Smooth muscle cell of bladder (primary cell): Measurements from ENCODE around the gene RHOC. TPM values are rescaled to one million over a fixed set of nuclear protein-coding genes. Genes with fewer than 3 reads are reported as not detected.

ENCODE experiments used
- total RNA-seq: library from RNA; depleted of rRNA; stranded (reverse); fragments of >200 nt; gene quantifications from 2 replicates; pipeline ENCODE4 v1.2.3, GENCODE V29; 2014

The RHOC gene
- total RNA-seq = 406 and 465 TPM in 2 replicates

DNA sequence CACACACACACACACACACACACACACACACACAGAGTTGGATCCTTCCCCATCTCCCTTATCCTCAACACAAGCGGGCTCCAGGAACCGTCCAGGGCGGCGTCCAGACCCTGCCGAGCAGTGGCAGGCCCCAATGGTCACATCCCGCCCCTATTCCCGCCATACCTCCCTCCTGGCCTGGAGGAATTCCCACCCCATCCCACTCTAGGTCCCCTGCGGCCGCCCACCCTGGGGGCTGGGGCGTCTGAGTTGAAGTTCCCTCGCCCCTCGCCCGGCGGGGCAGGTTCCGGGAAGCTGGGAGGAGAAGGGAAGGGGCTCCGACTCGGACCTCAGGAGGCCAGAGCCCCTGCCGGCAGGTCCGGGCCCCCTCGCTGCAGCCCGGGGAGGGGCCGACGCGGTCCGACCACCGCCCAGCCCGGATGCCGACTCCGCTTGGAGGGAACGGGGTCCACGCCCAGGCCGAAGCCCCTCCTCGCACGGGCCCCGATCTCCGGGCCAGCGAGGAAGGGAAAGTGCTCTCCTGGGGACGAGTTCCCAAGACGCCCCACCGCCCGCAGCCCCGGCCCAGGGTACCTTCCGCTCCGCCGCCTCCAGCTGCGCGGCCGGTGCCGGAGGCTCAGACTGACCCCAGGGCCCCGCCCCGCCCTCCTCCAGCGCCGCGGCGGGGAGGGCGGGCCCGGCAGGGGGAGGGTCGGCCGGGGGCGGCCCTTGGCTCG lies at the start of gene RHOC:
RHOC (minus strand) TSS at position 623 of the 716 bp plus-strand sequence. CDS start 3,328 bp downstream, outside the sequence.

GRCh38 chr1:112715264-112716053 lies 8.5 kb upstream of the RHOC start, which contains the start of gene PPM1J:
Gene PPM1J (minus strand): TSS chr1:112715332. CDS start chr1:112715301, 31 bp downstream.

DNA sequence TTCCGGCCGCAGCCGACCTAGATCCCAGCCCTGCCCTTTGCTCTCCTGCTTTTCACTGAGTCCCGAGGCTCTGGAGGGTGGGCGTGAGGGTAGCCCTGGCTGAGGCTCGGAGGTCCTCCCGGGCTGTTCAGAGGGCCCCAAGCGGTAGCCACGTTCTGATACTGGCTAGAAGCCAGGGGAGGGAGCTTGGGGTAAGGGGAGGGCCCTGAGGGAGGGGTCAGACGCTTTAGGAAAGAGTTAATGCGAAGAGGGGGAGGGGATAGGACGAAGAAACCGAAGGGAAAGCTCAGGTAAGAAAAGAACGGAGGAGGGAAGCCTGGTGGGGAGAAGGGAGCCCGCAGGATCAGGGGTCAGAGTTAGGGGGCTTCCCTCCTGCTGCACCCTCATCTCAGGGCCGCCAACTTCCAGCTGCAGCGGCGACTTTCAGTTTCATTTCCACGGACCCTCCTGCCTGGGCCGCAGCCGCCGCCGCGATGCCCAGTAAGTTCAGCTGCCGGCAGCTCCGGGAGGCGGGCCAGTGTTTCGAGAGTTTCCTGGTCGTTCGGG lies 32.4 kb downstream of the RHOC start, which contains the start of gene MOV10:
MOV10 (plus strand) TSS at position 220 of the 546 bp plus-strand sequence; CDS start at position 474, 254 bp downstream.

Other genes with a start within 250 kb of the RHOC start
- 4.1 and 19.2 TPM in 2 replicates for gene WNT2B, start 198.2 kb downstream of the RHOC start, total RNA-seq
- 12.7 and 14.1 TPM in 2 replicates for gene ST7L, start 88.0 kb downstream of the RHOC start, total RNA-seq
- 204 and 214 TPM in 2 replicates for gene CAPZA1, start 87.3 kb downstream of the RHOC start, total RNA-seq
- 43.7 and 45.8 TPM in 2 replicates for gene MOV10, start 32.5 kb downstream of the RHOC start, total RNA-seq
- gene PPM1J, start 8.2 kb upstream of the RHOC start, total RNA-seq = 0.55 and 0.57 TPM in 2 replicates
- gene SLC16A1, start 249.1 kb upstream of the RHOC start, total RNA-seq = 80.1 and 120 TPM in 2 replicates